Esophagus squamous epithelium (tissue), 4 donors: ENCODE results near the gene YAE1.

Experiments used
- POLR2A ChIP-seq, 4 donors: fragments of 450-650 bp; IDR thresholded peaks; one replicate each; pipeline ENCODE4 v1.6.1; 2017; ENCODE audit warnings: antibody characterized with exemption in 4 of 4, mild to moderate bottlenecking in 4 of 4, moderate library complexity in 3 of 4
- TF ChIP-seq, protein P1 (sequence below), 6 experiments: fragments of 450-650 bp in 4 of 6; fragments of 200-600 bp in 2 of 6; sonication (generic) in 2 of 6; IDR thresholded peaks; one replicate each; pipeline ENCODE4 v1.5.1; 2016 to 2019; ENCODE audit warnings: antibody characterized with exemption in 6 of 6, mild to moderate bottlenecking in 4 of 6, moderate library complexity in 4 of 6

DNA sequence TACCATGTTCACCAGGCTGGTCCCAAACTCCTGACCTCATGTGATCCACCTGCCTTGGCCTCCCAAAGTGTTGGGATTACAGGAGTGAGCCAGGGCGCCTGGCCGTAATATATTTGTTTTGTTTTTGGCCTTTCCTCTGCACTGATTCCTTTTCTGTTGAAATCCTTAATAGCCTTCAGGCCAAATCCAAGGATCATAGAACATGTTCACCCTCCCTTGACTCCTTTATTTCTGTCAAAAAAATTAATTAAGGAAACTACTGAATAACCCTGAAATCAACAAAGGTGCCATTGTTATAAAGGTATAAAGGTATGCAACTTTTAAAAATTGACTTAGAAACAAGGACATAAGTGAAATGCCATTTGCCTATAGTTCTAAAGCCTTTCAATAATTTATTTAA, 41.7 kb downstream of the YAE1 start:
- TF ChIP-seq, protein P1, sequence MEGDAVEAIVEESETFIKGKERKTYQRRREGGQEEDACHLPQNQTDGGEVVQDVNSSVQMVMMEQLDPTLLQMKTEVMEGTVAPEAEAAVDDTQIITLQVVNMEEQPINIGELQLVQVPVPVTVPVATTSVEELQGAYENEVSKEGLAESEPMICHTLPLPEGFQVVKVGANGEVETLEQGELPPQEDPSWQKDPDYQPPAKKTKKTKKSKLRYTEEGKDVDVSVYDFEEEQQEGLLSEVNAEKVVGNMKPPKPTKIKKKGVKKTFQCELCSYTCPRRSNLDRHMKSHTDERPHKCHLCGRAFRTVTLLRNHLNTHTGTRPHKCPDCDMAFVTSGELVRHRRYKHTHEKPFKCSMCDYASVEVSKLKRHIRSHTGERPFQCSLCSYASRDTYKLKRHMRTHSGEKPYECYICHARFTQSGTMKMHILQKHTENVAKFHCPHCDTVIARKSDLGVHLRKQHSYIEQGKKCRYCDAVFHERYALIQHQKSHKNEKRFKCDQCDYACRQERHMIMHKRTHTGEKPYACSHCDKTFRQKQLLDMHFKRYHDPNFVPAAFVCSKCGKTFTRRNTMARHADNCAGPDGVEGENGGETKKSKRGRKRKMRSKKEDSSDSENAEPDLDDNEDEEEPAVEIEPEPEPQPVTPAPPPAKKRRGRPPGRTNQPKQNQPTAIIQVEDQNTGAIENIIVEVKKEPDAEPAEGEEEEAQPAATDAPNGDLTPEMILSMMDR (IDR thresholded peaks at IDR 0.05): no peak
- TF ChIP-seq POLR2A (IDR thresholded peaks at IDR 0.05): no peak
